ENCODE data around the gene RIBC2.

RIBC2 gene

DNA sequence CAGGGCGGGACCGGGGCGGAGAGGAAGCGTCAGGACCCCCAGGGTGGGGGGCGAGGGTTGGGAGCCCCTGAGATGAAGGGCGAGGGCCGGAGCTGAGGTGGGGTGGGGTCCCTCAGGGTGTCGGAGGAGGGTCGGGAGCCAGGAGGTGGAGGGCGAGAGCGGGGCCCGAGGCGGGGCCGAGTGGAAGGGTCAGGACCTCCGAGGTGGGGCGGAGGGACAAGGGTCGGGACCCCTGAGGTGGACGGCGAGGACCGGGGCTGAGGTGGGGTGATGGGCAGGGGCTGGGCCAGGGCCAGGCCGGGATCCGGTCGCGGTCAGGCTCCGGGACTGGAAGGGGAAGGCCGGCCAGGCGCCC, 503 bp upstream of the RIBC2 start:
- no peaks in the 10 kb centered on the region for H3K36me3 ChIP-seq (ENCODE audit: control insufficient read depth, insufficient read depth, low read length)
- no peaks in the 10 kb centered on the region for H3K9me3 ChIP-seq (ENCODE audit: control insufficient read depth, low read length)
- H3K27me3 ChIP-seq (ENCODE audit: control insufficient read depth, insufficient read depth, low read length), result no peaks in the 10 kb centered on the region
- H3K9ac ChIP-seq (ENCODE audit: low read length), result no peak overlapping the region
- no peak overlapping the region for H3K4me3 ChIP-seq (ENCODE audit: low read length)
- peaks cover 6% of the 10 kb centered on the region for H3K4me1 ChIP-seq (ENCODE audit: control insufficient read depth, insufficient read depth, low read length)

GRCh38 chr22:45418056-45418769, 4.7 kb downstream of the RIBC2 start:
- H3K4me1 ChIP-seq (ENCODE audit: control insufficient read depth, insufficient read depth, low read length), result peaks cover 2% of the 10 kb centered on the region

GRCh38 chr22:45418770-45419138, 5.3 kb downstream of the RIBC2 start:
- Histone ChIP-seq H3K27me3 (ENCODE audit: control insufficient read depth, insufficient read depth, low read length) (no peaks in the 10 kb centered on the region), H3K9ac (ENCODE audit: low read length) (no peak overlapping the region), H3K4me3 (ENCODE audit: low read length) (no peak overlapping the region), H3K36me3 (ENCODE audit: control insufficient read depth, insufficient read depth, low read length) (no peaks in the 10 kb centered on the region), H3K9me3 (ENCODE audit: control insufficient read depth, low read length) (no peaks in the 10 kb centered on the region), H3K4me1 (ENCODE audit: control insufficient read depth, insufficient read depth, low read length) (no peaks in the 10 kb centered on the region)

More at GRCh38 chr22:45418056-45418769, 4.7 kb downstream of the RIBC2 start:
- H3K4me3 ChIP-seq (ENCODE audit: low read length), result no peak overlapping the region
- H3K36me3 ChIP-seq (ENCODE audit: control insufficient read depth, insufficient read depth, low read length), result no peaks in the 10 kb centered on the region
- no peaks in the 10 kb centered on the region for H3K9me3 ChIP-seq (ENCODE audit: control insufficient read depth, low read length)
- H3K27me3 ChIP-seq (ENCODE audit: control insufficient read depth, insufficient read depth, low read length), result no peaks in the 10 kb centered on the region
- no peak overlapping the region for H3K9ac ChIP-seq (ENCODE audit: low read length)

GRCh38 chr22:45420011-45420410, 6.5 kb downstream of the RIBC2 start:
- H3K4me1 ChIP-seq (ENCODE audit: control insufficient read depth, insufficient read depth, low read length), result no peaks in the 10 kb centered on the region
- H3K9ac ChIP-seq (ENCODE audit: low read length), result no peak overlapping the region
- H3K9me3 ChIP-seq (ENCODE audit: control insufficient read depth, low read length), result no peaks in the 10 kb centered on the region
- no peaks in the 10 kb centered on the region for H3K27me3 ChIP-seq (ENCODE audit: control insufficient read depth, insufficient read depth, low read length)
- no peak overlapping the region for H3K4me3 ChIP-seq (ENCODE audit: low read length)
- no peaks in the 10 kb centered on the region for H3K36me3 ChIP-seq (ENCODE audit: control insufficient read depth, insufficient read depth, low read length)

DNA sequence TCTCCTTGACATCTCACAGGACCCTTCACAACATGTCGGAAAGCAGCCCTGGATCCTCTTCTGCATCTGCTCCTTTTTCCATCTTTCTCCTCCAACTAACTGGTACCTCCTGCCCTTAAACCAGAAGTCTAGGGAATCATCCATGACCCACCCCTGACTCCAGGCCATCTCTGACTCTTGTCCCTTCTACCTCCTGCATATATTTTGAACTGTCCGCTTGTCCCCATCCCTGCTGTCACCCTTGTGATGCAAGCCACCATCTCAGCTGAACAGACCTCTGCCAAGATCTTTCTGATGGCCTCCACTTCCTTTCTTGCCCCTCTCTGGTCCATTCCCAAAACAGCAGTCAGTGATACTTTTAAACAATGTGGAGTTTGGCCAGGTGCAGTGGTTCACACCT, 7.0 kb downstream of the RIBC2 start:
- Histone ChIP-seq H3K9me3 (ENCODE audit: control insufficient read depth, low read length) (no peaks in the 10 kb centered on the region), H3K36me3 (ENCODE audit: control insufficient read depth, insufficient read depth, low read length) (no peaks in the 10 kb centered on the region), H3K4me1 (ENCODE audit: control insufficient read depth, insufficient read depth, low read length) (no peaks in the 10 kb centered on the region), H3K9ac (ENCODE audit: low read length) (no peak overlapping the region), H3K4me3 (ENCODE audit: low read length) (no peak overlapping the region), H3K27me3 (ENCODE audit: control insufficient read depth, insufficient read depth, low read length) (no peaks in the 10 kb centered on the region)

GRCh38 chr22:45421349-45422055, 8.0 kb downstream of the RIBC2 start:
- no peak overlapping the region for H3K9ac ChIP-seq (ENCODE audit: low read length)

DNA sequence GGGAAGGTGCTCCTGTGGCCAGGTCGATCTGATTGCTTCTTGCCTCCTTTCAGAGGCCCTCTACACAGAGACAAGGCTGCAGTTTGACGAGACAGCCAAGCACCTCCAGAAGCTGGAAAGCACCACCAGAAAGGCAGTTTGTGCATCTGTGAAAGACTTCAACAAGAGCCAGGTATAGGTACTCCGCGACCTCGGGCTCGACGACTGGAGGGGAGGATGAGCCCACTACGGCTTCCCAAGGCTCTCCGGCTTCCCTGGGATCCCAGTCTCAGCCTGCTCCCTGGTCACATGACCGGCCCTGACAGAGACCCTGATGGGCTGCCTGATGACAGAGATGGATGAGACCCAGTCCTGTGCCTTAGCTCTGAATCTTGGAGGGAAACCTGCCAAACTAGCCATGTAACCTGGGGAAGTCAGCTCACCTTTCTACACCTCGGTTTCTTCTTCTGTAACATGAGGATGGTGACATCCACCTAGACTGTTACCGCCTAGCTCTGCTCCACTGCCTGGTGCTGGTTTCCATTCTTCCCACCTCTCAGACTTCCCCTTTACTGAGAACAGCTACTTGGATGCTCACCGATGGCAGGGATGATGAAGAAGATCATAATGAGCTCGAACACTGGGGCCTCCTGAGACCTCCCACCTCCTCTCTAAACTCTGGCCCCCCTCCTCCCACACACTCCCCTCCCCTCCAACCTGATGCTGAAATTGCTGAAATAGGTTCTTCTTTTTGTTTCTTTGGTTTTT, 8.9 kb downstream of the RIBC2 start:
- no peaks in the 10 kb centered on the region for H3K36me3 ChIP-seq (ENCODE audit: control insufficient read depth, insufficient read depth, low read length)
- no peak overlapping the region for H3K9ac ChIP-seq (ENCODE audit: low read length)
- no peaks in the 10 kb centered on the region for H3K9me3 ChIP-seq (ENCODE audit: control insufficient read depth, low read length)
- H3K4me3 ChIP-seq (ENCODE audit: low read length), result no peak overlapping the region
- no peaks in the 10 kb centered on the region for H3K27me3 ChIP-seq (ENCODE audit: control insufficient read depth, insufficient read depth, low read length)
- no peaks in the 10 kb centered on the region for H3K4me1 ChIP-seq (ENCODE audit: control insufficient read depth, insufficient read depth, low read length)

More at GRCh38 chr22:45421349-45422055, 8.0 kb downstream of the RIBC2 start:
- H3K36me3 ChIP-seq (ENCODE audit: control insufficient read depth, insufficient read depth, low read length), result no peaks in the 10 kb centered on the region
- no peak overlapping the region for H3K4me3 ChIP-seq (ENCODE audit: low read length)
- no peaks in the 10 kb centered on the region for H3K9me3 ChIP-seq (ENCODE audit: control insufficient read depth, low read length)
- no peaks in the 10 kb centered on the region for H3K27me3 ChIP-seq (ENCODE audit: control insufficient read depth, insufficient read depth, low read length)
- H3K4me1 ChIP-seq (ENCODE audit: control insufficient read depth, insufficient read depth, low read length), result no peaks in the 10 kb centered on the region

- H3K4me3 ChIP-seq (ENCODE audit: low read length), result no peak overlapping the region
- no peaks in the 10 kb centered on the region for H3K4me1 ChIP-seq (ENCODE audit: control insufficient read depth, insufficient read depth, low read length)
- H3K9ac ChIP-seq (ENCODE audit: low read length), result no peak overlapping the region
- H3K9me3 ChIP-seq (ENCODE audit: control insufficient read depth, low read length), result no peaks in the 10 kb centered on the region
- H3K36me3 ChIP-seq (ENCODE audit: control insufficient read depth, insufficient read depth, low read length), result no peaks in the 10 kb centered on the region
- H3K27me3 ChIP-seq (ENCODE audit: control insufficient read depth, insufficient read depth, low read length), result no peaks in the 10 kb centered on the region
These were observed 10.0 kb downstream of the RIBC2 start for GRCh38 chr22:45423524-45423923.

- Histone ChIP-seq H3K27me3 (ENCODE audit: control insufficient read depth, insufficient read depth, low read length) (no peaks in the 10 kb centered on the region), H3K4me3 (ENCODE audit: low read length) (no peak overlapping the region), H3K9me3 (ENCODE audit: control insufficient read depth, low read length) (no peaks in the 10 kb centered on the region), H3K36me3 (ENCODE audit: control insufficient read depth, insufficient read depth, low read length) (no peaks in the 10 kb centered on the region), H3K9ac (ENCODE audit: low read length) (no peak overlapping the region), H3K4me1 (ENCODE audit: control insufficient read depth, insufficient read depth, low read length) (no peaks in the 10 kb centered on the region)
These were observed 10.8 kb downstream of the RIBC2 start for GRCh38 chr22:45424241-45424731.

GRCh38 chr22:45425101-45425500, 11.6 kb downstream of the RIBC2 start:
- no peak overlapping the region for H3K9ac ChIP-seq (ENCODE audit: low read length)
- H3K4me3 ChIP-seq (ENCODE audit: low read length), result no peak overlapping the region
- H3K27me3 ChIP-seq (ENCODE audit: control insufficient read depth, insufficient read depth, low read length), result no peaks in the 10 kb centered on the region
- no peaks in the 10 kb centered on the region for H3K4me1 ChIP-seq (ENCODE audit: control insufficient read depth, insufficient read depth, low read length)
- no peaks in the 10 kb centered on the region for H3K36me3 ChIP-seq (ENCODE audit: control insufficient read depth, insufficient read depth, low read length)
- H3K9me3 ChIP-seq (ENCODE audit: control insufficient read depth, low read length), result no peaks in the 10 kb centered on the region

- no peaks in the 10 kb centered on the region for H3K4me1 ChIP-seq (ENCODE audit: control insufficient read depth, insufficient read depth, low read length)
- H3K9ac ChIP-seq (ENCODE audit: low read length), result no peak overlapping the region
- no peak overlapping the region for H3K4me3 ChIP-seq (ENCODE audit: low read length)
- no peaks in the 10 kb centered on the region for H3K36me3 ChIP-seq (ENCODE audit: control insufficient read depth, insufficient read depth, low read length)
- no peaks in the 10 kb centered on the region for H3K9me3 ChIP-seq (ENCODE audit: control insufficient read depth, low read length)
- H3K27me3 ChIP-seq (ENCODE audit: control insufficient read depth, insufficient read depth, low read length), result no peaks in the 10 kb centered on the region
These were observed 12.2 kb downstream of the RIBC2 start for GRCh38 chr22:45425531-45426265.
